ENCODE measurements around the gene BLOC1S2.
A peak's percentile ranks its signal among the peaks of the same experiment; 100 is the strongest.
"Not testable (repeated sequence)": the region's sequence is repeated elsewhere in the genome, so short reads cannot be mapped to it uniquely, and the experiment has no call there.

The BLOC1S2 gene

DNA sequence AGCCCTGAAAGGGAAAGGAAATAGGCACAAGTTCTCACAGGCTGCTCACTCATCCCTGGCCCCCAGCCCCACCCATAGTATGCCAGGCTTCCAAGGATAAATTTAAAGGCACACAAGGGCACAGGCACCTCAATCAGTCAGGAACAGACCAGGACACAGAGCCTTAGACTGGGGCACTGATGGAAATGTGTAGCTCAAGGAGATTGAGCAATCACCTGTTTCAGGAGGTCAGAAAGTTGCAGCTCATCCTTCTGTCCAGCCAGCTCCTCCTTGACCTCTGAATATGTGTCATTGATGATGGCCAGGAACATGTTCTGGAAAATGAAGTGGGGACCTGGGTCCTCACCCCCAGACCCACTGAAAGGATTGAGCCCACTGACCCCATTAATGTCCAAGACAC lies 6.6 kb upstream of the BLOC1S2 start:
- Histone ChIP-seq H3K9me3 (ENCODE audit: control insufficient read depth, low read length) (no peaks in the 10 kb centered on the region), H3K4me3 (ENCODE audit: insufficient read depth, low read depth, low read length) (no peak overlapping the region), H3K4me1 (ENCODE audit: control insufficient read depth, insufficient read depth, low read length) (no peaks in the 10 kb centered on the region), H3K27me3 (ENCODE audit: control insufficient read depth, insufficient read depth, low read length, poor library complexity, severe bottlenecking) (peaks cover 11% of the 10 kb centered on the region), H3K36me3 (ENCODE audit: control insufficient read depth, insufficient read depth, low read length) (no peaks in the 10 kb centered on the region), H3K27ac (ENCODE audit: insufficient read depth, low read depth, low read length, poor library complexity, severe bottlenecking) (no peak overlapping the region)

DNA sequence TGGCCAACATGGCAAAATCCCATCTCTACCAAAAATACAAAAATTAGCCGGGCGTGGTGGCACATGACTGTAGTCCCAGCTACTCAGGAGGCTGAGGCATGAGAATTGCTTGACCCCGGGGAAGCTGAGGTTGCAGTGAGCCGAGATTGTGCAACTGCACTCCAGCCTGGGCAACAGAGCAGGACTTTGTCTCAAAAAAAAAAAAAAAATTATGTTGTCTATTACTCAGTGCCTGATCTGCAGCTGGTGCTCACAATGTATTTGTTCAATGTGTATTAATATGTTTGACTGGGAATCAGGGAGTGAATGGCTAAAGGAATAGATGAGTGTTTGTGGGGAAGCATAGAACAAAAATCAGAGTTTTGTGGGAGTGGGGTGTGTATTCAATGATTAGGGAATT lies 5.8 kb upstream of the BLOC1S2 start:
- H3K27me3 ChIP-seq (ENCODE audit: control insufficient read depth, insufficient read depth, low read length, poor library complexity, severe bottlenecking) = peaks cover 11% of the 10 kb centered on the region
- not testable (repeated sequence) for H3K36me3 ChIP-seq (ENCODE audit: control insufficient read depth, insufficient read depth, low read length); H3K9me3 ChIP-seq (ENCODE audit: control insufficient read depth, low read length); H3K4me1 ChIP-seq (ENCODE audit: control insufficient read depth, insufficient read depth, low read length); H3K27ac ChIP-seq (ENCODE audit: insufficient read depth, low read depth, low read length, poor library complexity, severe bottlenecking); H3K4me3 ChIP-seq (ENCODE audit: insufficient read depth, low read depth, low read length)
- 84 to 93% methylated on average over 4 of the region's 4 CpGs for WGBS, 2 experiments

GRCh38 chr10:100291356-100291755 lies 4.9 kb upstream of the BLOC1S2 start:
- no peaks in the 10 kb centered on the region for H3K4me1 ChIP-seq (ENCODE audit: control insufficient read depth, insufficient read depth, low read length)
- no peak overlapping the region for H3K4me3 ChIP-seq (ENCODE audit: insufficient read depth, low read depth, low read length)
- H3K36me3 ChIP-seq (ENCODE audit: control insufficient read depth, insufficient read depth, low read length) = no peaks in the 10 kb centered on the region
- H3K9me3 ChIP-seq (ENCODE audit: control insufficient read depth, low read length) = no peaks in the 10 kb centered on the region
- 85 to 87% methylated on average over 3 of the region's 3 CpGs for WGBS, 2 experiments
- H3K27ac ChIP-seq (ENCODE audit: insufficient read depth, low read depth, low read length, poor library complexity, severe bottlenecking) = no peak overlapping the region
- peaks cover 7% of the 10 kb centered on the region for H3K27me3 ChIP-seq (ENCODE audit: control insufficient read depth, insufficient read depth, low read length, poor library complexity, severe bottlenecking)

DNA sequence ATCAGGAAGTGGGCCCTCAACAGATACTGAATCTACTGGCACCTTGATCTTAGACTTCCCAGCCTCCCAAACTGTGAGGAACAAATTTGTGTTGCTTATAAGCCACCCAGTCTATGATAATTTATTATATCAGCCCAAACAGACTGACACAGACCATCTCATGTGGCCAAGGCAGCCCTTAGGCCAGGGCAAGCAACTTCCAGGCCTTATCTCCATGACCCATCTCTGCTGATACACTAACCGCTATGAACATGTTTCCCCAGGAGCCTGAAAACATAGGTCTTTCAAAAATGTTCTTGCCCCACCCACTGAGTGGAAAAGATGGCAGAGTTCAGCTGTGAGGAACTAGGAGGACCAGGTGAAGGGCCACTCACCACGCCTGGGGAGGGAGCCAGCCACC lies 3.2 kb upstream of the BLOC1S2 start:
- no peaks in the 10 kb centered on the region for H3K9me3 ChIP-seq (ENCODE audit: control insufficient read depth, low read length)
- H3K36me3 ChIP-seq (ENCODE audit: control insufficient read depth, insufficient read depth, low read length) = no peaks in the 10 kb centered on the region
- H3K4me1 ChIP-seq (ENCODE audit: control insufficient read depth, insufficient read depth, low read length) = no peaks in the 10 kb centered on the region
- peaks cover 7% of the 10 kb centered on the region for H3K27me3 ChIP-seq (ENCODE audit: control insufficient read depth, insufficient read depth, low read length, poor library complexity, severe bottlenecking)
- 88 to 89% methylated on average over 2 of the region's 2 CpGs for whole genome bisulfite sequencing, 2 experiments
- H3K27ac ChIP-seq (ENCODE audit: insufficient read depth, low read depth, low read length, poor library complexity, severe bottlenecking) = no peak overlapping the region
- no peak overlapping the region for H3K4me3 ChIP-seq (ENCODE audit: insufficient read depth, low read depth, low read length)

- Histone ChIP-seq H3K4me3 (ENCODE audit: insufficient read depth, low read depth, low read length) (no peak overlapping the region), H3K4me1 (ENCODE audit: control insufficient read depth, insufficient read depth, low read length) (no peaks in the 10 kb centered on the region), H3K9me3 (ENCODE audit: control insufficient read depth, low read length) (no peaks in the 10 kb centered on the region), H3K27ac (ENCODE audit: insufficient read depth, low read depth, low read length, poor library complexity, severe bottlenecking) (no peak overlapping the region), H3K36me3 (ENCODE audit: control insufficient read depth, insufficient read depth, low read length) (no peaks in the 10 kb centered on the region), H3K27me3 (ENCODE audit: control insufficient read depth, insufficient read depth, low read length, poor library complexity, severe bottlenecking) (no peaks in the 10 kb centered on the region)
- 86 to 88% methylated on average over 5 of the region's 5 CpGs for WGBS, 2 experiments
These were observed 1.7 kb upstream of the BLOC1S2 start for GRCh38 chr10:100288196-100288595.

GRCh38 chr10:100287756-100288155 lies 1.3 kb upstream of the BLOC1S2 start:
- Histone ChIP-seq H3K27me3 (ENCODE audit: control insufficient read depth, insufficient read depth, low read length, poor library complexity, severe bottlenecking) (no peaks in the 10 kb centered on the region), H3K27ac (ENCODE audit: insufficient read depth, low read depth, low read length, poor library complexity, severe bottlenecking) (no peak overlapping the region), H3K4me1 (ENCODE audit: control insufficient read depth, insufficient read depth, low read length) (no peaks in the 10 kb centered on the region), H3K36me3 (ENCODE audit: control insufficient read depth, insufficient read depth, low read length) (no peaks in the 10 kb centered on the region), H3K4me3 (ENCODE audit: insufficient read depth, low read depth, low read length) (no peak overlapping the region), H3K9me3 (ENCODE audit: control insufficient read depth, low read length) (no peaks in the 10 kb centered on the region)
- WGBS, 2 experiments = 94 to 96% methylated on average over 6 of the region's 6 CpGs

DNA sequence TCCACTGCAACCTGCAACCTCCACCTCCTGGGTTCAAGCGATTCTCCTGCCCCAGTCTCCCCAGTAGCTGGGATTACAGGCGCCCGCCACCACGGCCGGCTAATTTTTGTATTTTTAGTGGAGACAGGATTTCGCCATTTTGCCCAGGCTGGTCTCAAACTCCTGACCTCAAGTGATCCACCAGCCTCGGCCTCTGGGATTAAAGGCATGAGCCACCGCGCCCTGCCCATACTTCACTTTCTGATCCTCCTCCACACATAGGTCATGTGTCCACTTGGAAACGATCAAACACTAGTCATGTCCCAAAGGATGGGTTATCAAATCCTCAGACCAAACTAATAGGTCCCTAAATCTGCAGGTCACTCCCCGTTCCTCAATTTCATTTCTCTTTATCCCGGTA lies 1.2 kb downstream of the BLOC1S2 start:
- not testable (repeated sequence) for H3K36me3 ChIP-seq (ENCODE audit: control insufficient read depth, insufficient read depth, low read length); H3K9me3 ChIP-seq (ENCODE audit: control insufficient read depth, low read length); H3K27ac ChIP-seq (ENCODE audit: insufficient read depth, low read depth, low read length, poor library complexity, severe bottlenecking); H3K27me3 ChIP-seq (ENCODE audit: control insufficient read depth, insufficient read depth, low read length, poor library complexity, severe bottlenecking); H3K4me1 ChIP-seq (ENCODE audit: control insufficient read depth, insufficient read depth, low read length)
- peak overlapping the region; percentile 87 for H3K4me3 ChIP-seq (ENCODE audit: insufficient read depth, low read depth, low read length)
- 87 to 89% methylated on average over 12 of the region's 12 CpGs for WGBS, 2 experiments

DNA sequence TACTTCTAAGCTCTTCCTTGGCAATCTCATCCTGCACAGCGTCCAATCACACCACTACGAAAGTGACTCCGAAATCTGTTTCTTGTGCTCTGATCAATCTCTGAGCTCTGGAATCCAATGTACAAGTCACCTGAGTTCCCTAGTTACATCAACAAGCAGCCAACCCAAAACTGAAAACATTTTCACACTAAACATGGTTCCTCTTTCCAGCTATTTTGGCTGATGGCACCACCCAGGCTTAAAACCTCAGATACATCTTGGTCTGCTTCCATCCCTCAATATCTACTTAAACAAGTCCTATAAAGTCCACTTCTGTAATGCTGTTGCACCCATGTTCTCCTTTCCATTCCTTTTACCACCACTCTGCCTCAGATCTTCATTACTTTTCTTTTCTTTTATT lies 3.6 kb downstream of the BLOC1S2 start:
- Histone ChIP-seq H3K27me3 (ENCODE audit: control insufficient read depth, insufficient read depth, low read length, poor library complexity, severe bottlenecking) (no peaks in the 10 kb centered on the region), H3K36me3 (ENCODE audit: control insufficient read depth, insufficient read depth, low read length) (peaks cover 11% of the 10 kb centered on the region), H3K27ac (ENCODE audit: insufficient read depth, low read depth, low read length, poor library complexity, severe bottlenecking) (no peak overlapping the region), H3K9me3 (ENCODE audit: control insufficient read depth, low read length) (no peaks in the 10 kb centered on the region), H3K4me1 (ENCODE audit: control insufficient read depth, insufficient read depth, low read length) (no peaks in the 10 kb centered on the region), H3K4me3 (ENCODE audit: insufficient read depth, low read depth, low read length) (no peak overlapping the region)
- 93 to 94% methylated on average over 3 of the region's 3 CpGs for WGBS, 2 experiments

DNA sequence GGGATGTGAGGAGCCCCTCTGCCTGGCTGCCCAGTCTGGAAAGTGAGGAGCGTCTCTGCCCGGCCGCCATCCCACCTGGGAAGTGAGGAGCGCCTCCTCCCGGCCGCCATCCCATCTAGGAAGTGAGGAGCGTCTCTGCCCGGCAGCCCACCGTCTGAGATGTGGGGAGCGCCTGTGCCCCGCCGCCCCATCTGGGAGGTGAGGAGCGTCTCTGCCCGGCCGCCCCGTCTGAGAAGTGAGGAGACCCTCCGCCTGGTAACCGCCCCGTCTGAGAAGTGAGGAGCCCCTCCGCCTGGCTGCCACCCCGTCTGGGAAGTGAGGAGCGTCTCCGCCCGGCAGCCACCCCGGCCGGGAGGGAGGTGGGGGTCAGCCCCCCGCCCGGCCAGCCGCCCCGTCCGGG lies 9.5 kb downstream of the BLOC1S2 start:
- H3K36me3 ChIP-seq (ENCODE audit: control insufficient read depth, insufficient read depth, low read length) = peaks cover 11% of the 10 kb centered on the region
- 95 to 96% methylated on average over 25 to 31 of the region's 31 CpGs for WGBS, 2 experiments
- H3K4me1 ChIP-seq (ENCODE audit: control insufficient read depth, insufficient read depth, low read length); H3K27me3 ChIP-seq (ENCODE audit: control insufficient read depth, insufficient read depth, low read length, poor library complexity, severe bottlenecking); H3K27ac ChIP-seq (ENCODE audit: insufficient read depth, low read depth, low read length, poor library complexity, severe bottlenecking); H3K4me3 ChIP-seq (ENCODE audit: insufficient read depth, low read depth, low read length); H3K9me3 ChIP-seq (ENCODE audit: control insufficient read depth, low read length): not testable (repeated sequence)

GRCh38 chr10:100267239-100268104 lies 19.0 kb downstream of the BLOC1S2 start, which contains the start of gene CWF19L1:
Gene CWF19L1 (minus strand): TSS chr10:100267638. CDS start chr10:100267593, 45 bp downstream.
- Histone ChIP-seq H3K36me3 (ENCODE audit: control insufficient read depth, insufficient read depth, low read length) (no peaks in the 10 kb centered on the region), H3K9me3 (ENCODE audit: control insufficient read depth, low read length) (no peaks in the 10 kb centered on the region), H3K27ac (ENCODE audit: insufficient read depth, low read depth, low read length, poor library complexity, severe bottlenecking) (peak within 1 kb of the TSS; percentile 87), H3K27me3 (ENCODE audit: control insufficient read depth, insufficient read depth, low read length, poor library complexity, severe bottlenecking) (no peaks in the 10 kb centered on the region), H3K4me3 (ENCODE audit: insufficient read depth, low read depth, low read length) (peak within 1 kb of the TSS; percentile 98), H3K4me1 (ENCODE audit: control insufficient read depth, insufficient read depth, low read length) (peaks cover 10% of the 10 kb centered on the region)
- 11% methylated on average over 49 of the region's 49 CpGs for WGBS, 2 experiments
